ENCODE results near the gene TPGS2. TPM values are rescaled to one million over a fixed set of nuclear protein-coding genes. Genes with fewer than 3 reads are reported as not detected.

TPGS2 gene
- total RNA-seq, 1 donor from 2014 or later: 65.2 TPM

GRCh38 chr18:36843784-36844183, 15.0 kb upstream of the TPGS2 start:
- TF ChIP-seq CTCF (IDR thresholded peaks at IDR 0.05): no peak
- intact Hi-C loops (cut with DNase I): no loop called here
- Histone ChIP-seq H3K27ac (peak overlapping the region; percentile 4), H3K4me1 (no peaks in the 10 kb centered on the region), H3K4me3 (no peak overlapping the region), H3K9me3 (no peaks in the 10 kb centered on the region), H3K36me3 (no peaks in the 10 kb centered on the region), H3K27me3 (ENCODE audit: low read depth) (no peaks in the 10 kb centered on the region)
- ATAC-seq: peak; percentile 38 to 79
- no peak for DNase-seq

- no peaks in the 10 kb centered on the region for H3K9me3 ChIP-seq
- ATAC-seq: peak in 1 of 2 donors; percentile 48
- H3K4me1 ChIP-seq: no peaks in the 10 kb centered on the region
- intact Hi-C loops (cut with DNase I): no loop called here
- no peak for DNase-seq
- no peaks in the 10 kb centered on the region for H3K27me3 ChIP-seq (ENCODE audit: low read depth)
- no peak for TF ChIP-seq CTCF (IDR thresholded peaks at IDR 0.05)
- peak overlapping the region; percentile 4 for H3K27ac ChIP-seq
- H3K4me3 ChIP-seq: no peak overlapping the region
- no peaks in the 10 kb centered on the region for H3K36me3 ChIP-seq
These were observed 14.4 kb upstream of the TPGS2 start for GRCh38 chr18:36843199-36843598.

GRCh38 chr18:36839835-36840234, 11.0 kb upstream of the TPGS2 start:
- H3K36me3 ChIP-seq: peaks cover 16% of the 10 kb centered on the region
- no peak overlapping the region for H3K27ac ChIP-seq
- DNase-seq (no peak), ATAC-seq (peak; percentile 51 to 72)
- H3K9me3 ChIP-seq: no peaks in the 10 kb centered on the region
- no peaks in the 10 kb centered on the region for H3K27me3 ChIP-seq (ENCODE audit: low read depth)
- H3K4me3 ChIP-seq: no peak overlapping the region
- H3K4me1 ChIP-seq: no peaks in the 10 kb centered on the region
- no peak for TF ChIP-seq CTCF (IDR thresholded peaks at IDR 0.05)
- intact Hi-C loops (cut with DNase I): no loop called here

GRCh38 chr18:36835927-36836326, 7.1 kb upstream of the TPGS2 start:
- Histone ChIP-seq H3K4me3 (no peak overlapping the region), H3K27ac (no peak overlapping the region), H3K27me3 (ENCODE audit: low read depth) (no peaks in the 10 kb centered on the region), H3K9me3 (no peaks in the 10 kb centered on the region), H3K4me1 (no peaks in the 10 kb centered on the region), H3K36me3 (peaks cover 16% of the 10 kb centered on the region)
- no peak for TF ChIP-seq CTCF (IDR thresholded peaks at IDR 0.05)
- DNase-seq: no peak
- ATAC-seq: no peak
- intact Hi-C loops (cut with DNase I): no loop called here

GRCh38 chr18:36833120-36833519, 4.3 kb upstream of the TPGS2 start:
- Histone ChIP-seq H3K9me3 (no peaks in the 10 kb centered on the region), H3K36me3 (peaks cover 16% of the 10 kb centered on the region), H3K27ac (no peak overlapping the region), H3K27me3 (ENCODE audit: low read depth) (no peaks in the 10 kb centered on the region), H3K4me1 (peaks cover 13% of the 10 kb centered on the region), H3K4me3 (no peak overlapping the region)
- intact Hi-C loops (cut with DNase I): no loop called here
- ATAC-seq (no peak), DNase-seq (no peak)
- TF ChIP-seq CTCF (IDR thresholded peaks at IDR 0.05): no peak

- ATAC-seq: no peak
- no peak for DNase-seq
- Histone ChIP-seq H3K9me3 (no peaks in the 10 kb centered on the region), H3K4me3 (no peak overlapping the region), H3K36me3 (peaks cover 11% of the 10 kb centered on the region), H3K27me3 (ENCODE audit: low read depth) (no peaks in the 10 kb centered on the region), H3K27ac (no peak overlapping the region), H3K4me1 (peaks cover 23% of the 10 kb centered on the region)
- intact Hi-C loops (cut with DNase I): no loop called here
- TF ChIP-seq CTCF (IDR thresholded peaks at IDR 0.05): no peak
These were observed 2.3 kb upstream of the TPGS2 start for GRCh38 chr18:36831139-36831538.

Measured in lower lobe of right lung (tissue), 2 donors.